ENCODE data around the gene ERC2. TPM values are rescaled to one million over a fixed set of nuclear protein-coding genes. Genes with fewer than 3 reads are reported as not detected.

ERC2 gene
- total RNA-seq, 1 donor from 2014 or later, result 0.65 TPM

DNA sequence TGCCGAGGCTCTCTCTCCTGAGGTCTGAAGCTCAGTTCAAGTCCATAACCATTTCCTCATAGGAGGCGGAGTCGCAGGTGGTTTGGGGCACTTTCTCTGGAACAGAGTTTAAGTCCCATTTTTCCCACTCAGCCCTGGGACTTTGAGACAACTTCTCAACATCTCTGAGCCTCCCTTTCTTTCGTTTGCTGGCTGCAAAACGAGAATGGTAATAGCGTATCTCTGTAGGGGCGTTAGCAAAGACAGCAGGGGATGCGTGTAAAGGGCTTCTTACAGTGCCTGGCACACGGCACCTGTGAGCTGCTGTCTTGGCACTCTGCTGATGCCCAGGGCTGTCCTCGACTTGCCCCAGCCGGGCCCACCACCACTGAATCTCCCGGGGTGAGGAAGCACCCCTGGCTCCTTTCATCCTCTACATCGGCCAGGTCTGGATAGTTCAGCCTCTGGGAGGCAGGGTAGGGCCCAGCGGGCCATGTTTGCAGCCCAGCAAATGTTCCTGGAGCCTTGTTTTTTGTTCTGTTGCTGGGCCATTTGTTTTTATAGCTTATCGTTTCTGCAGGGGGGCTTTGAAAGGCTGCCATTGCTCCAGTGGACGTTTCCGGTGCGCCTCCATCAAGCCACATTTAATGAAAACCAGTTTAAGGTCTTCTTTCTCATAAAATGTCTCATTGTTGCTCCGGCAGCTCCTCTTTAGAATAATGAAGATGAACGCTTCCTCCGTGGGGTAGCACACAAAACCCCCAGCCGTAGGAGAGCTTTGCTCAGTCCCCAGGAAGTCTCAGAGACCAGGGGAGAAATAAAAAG lies 921.2 kb downstream of the ERC2 start:
- no peak overlapping the region for H3K27ac Mint-ChIP-seq (ENCODE audit: unreplicated experiment)
- H3K9me3 Mint-ChIP-seq (ENCODE audit: low read depth), result no peaks in the 10 kb centered on the region
- H3K4me3 Mint-ChIP-seq (ENCODE audit: unreplicated experiment), result no peak overlapping the region
- no peak for DNase-seq (ENCODE audit: low spot score)
- H3K4me1 Mint-ChIP-seq (ENCODE audit: low read depth), result no peaks in the 10 kb centered on the region
- H3K36me3 Mint-ChIP-seq (ENCODE audit: low read depth), result no peaks in the 10 kb centered on the region
- H3K27me3 Mint-ChIP-seq (ENCODE audit: low read depth), result no peaks in the 10 kb centered on the region
- TF ChIP-seq, protein P1, sequence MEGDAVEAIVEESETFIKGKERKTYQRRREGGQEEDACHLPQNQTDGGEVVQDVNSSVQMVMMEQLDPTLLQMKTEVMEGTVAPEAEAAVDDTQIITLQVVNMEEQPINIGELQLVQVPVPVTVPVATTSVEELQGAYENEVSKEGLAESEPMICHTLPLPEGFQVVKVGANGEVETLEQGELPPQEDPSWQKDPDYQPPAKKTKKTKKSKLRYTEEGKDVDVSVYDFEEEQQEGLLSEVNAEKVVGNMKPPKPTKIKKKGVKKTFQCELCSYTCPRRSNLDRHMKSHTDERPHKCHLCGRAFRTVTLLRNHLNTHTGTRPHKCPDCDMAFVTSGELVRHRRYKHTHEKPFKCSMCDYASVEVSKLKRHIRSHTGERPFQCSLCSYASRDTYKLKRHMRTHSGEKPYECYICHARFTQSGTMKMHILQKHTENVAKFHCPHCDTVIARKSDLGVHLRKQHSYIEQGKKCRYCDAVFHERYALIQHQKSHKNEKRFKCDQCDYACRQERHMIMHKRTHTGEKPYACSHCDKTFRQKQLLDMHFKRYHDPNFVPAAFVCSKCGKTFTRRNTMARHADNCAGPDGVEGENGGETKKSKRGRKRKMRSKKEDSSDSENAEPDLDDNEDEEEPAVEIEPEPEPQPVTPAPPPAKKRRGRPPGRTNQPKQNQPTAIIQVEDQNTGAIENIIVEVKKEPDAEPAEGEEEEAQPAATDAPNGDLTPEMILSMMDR (IDR thresholded peaks at IDR 0.05), result no peak

DNA sequence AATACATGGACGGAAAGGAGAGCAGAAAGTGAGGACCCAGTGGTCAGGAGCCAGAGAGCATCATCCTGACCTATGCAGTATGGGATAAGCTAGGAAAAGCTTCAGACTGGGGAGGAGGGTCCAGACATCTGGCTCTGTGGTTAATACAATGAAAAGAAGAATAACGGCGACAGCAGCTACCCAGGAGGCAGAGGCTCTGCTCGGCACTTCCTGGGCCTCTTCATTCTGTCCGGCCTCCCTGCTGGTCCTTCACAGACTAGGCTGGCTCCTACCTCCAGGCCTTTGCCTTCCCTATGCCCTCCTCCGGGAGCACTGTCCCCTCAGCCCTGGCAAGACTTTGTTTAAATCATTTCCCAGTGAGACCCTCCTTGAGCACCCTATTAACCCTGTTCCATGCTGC lies 922.3 kb downstream of the ERC2 start:
- H3K27ac Mint-ChIP-seq (ENCODE audit: unreplicated experiment), result no peak overlapping the region
- no peaks in the 10 kb centered on the region for H3K4me1 Mint-ChIP-seq (ENCODE audit: low read depth)
- TF ChIP-seq, protein P1 (IDR thresholded peaks at IDR 0.05), result no peak
- no peaks in the 10 kb centered on the region for H3K9me3 Mint-ChIP-seq (ENCODE audit: low read depth)
- H3K4me3 Mint-ChIP-seq (ENCODE audit: unreplicated experiment), result no peak overlapping the region
- H3K27me3 Mint-ChIP-seq (ENCODE audit: low read depth), result no peaks in the 10 kb centered on the region
- no peak for DNase-seq (ENCODE audit: low spot score)
- no peaks in the 10 kb centered on the region for H3K36me3 Mint-ChIP-seq (ENCODE audit: low read depth)

DNA sequence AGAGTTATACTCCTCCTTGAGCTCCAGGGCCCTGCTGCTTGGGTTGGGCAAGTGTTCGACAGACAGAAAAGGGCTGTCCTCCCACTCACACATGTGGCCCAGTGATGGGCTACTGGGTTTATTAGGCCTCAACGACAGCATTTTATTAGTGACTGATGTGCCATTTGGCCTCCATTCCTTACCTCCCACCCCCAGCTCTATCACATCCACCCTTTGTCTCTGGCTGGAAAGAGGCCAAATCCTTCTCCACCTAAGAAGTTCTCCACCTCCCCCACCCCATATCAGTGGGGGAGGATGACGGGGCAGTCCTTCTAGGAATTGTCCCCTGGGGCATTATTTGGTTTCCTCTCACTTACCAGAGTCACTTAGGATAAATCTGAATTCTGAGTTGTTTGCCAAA lies 924.0 kb downstream of the ERC2 start:
- Mint-ChIP-seq H3K4me1 (ENCODE audit: low read depth) (no peaks in the 10 kb centered on the region), H3K27me3 (ENCODE audit: low read depth) (no peaks in the 10 kb centered on the region), H3K4me3 (ENCODE audit: unreplicated experiment) (no peak overlapping the region), H3K9me3 (ENCODE audit: low read depth) (no peaks in the 10 kb centered on the region), H3K36me3 (ENCODE audit: low read depth) (no peaks in the 10 kb centered on the region), H3K27ac (ENCODE audit: unreplicated experiment) (no peak overlapping the region)
- no peak for DNase-seq (ENCODE audit: low spot score)
- TF ChIP-seq, protein P1 (IDR thresholded peaks at IDR 0.05), result no peak

DNA sequence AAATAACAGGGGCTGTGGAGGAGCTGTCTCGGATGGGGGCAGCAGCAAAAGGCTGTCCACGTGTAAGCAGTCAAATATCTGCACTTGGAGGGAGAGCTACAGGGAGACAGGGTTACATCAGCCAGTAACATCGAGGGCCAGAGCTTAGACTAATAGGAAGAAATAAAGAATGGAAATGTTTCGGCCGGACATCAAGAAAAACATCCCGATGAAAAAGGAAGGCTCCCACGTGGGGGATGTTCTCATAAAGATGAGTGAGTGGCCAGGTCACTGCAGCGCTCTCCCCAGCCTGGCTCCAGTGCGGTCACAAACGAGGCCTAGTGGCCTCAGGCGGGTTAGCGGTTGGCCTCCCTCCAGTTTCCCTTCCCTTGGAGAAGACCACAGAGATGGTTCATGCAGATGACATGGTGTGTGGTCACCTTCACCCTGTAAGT lies 925.1 kb downstream of the ERC2 start:
- TF ChIP-seq, protein P1 (IDR thresholded peaks at IDR 0.05), result no peak
- DNase-seq (ENCODE audit: low spot score), result no peak
- Mint-ChIP-seq H3K4me3 (ENCODE audit: unreplicated experiment) (no peak overlapping the region), H3K36me3 (ENCODE audit: low read depth) (no peaks in the 10 kb centered on the region), H3K27me3 (ENCODE audit: low read depth) (peaks cover 3% of the 10 kb centered on the region), H3K9me3 (ENCODE audit: low read depth) (no peaks in the 10 kb centered on the region), H3K4me1 (ENCODE audit: low read depth) (no peaks in the 10 kb centered on the region), H3K27ac (ENCODE audit: unreplicated experiment) (no peak overlapping the region)

DNA sequence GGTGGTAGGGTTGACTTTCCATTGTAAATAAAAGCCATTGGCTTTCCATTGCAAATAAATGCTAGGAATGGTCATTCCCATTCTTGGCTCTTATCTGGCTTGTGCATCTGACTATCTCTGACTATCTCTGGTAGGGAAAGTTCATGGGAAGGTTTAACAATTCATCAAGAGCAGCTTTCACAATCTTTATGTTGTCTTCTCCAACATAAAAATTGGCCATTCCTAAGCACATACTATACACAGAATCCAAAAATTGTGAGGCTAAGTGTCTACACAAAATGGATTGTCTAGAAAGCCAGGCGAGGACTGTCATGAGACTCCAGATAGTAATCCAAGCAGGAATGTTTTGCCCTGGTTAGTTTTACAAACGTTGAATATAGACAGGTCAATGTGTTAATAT lies 926.8 kb downstream of the ERC2 start:
- no peak for DNase-seq (ENCODE audit: low spot score)
- TF ChIP-seq, protein P1 (IDR thresholded peaks at IDR 0.05), result no peak
- Mint-ChIP-seq H3K27ac (ENCODE audit: unreplicated experiment) (no peak overlapping the region), H3K4me1 (ENCODE audit: low read depth) (no peaks in the 10 kb centered on the region), H3K27me3 (ENCODE audit: low read depth) (peaks cover 3% of the 10 kb centered on the region), H3K36me3 (ENCODE audit: low read depth) (no peaks in the 10 kb centered on the region), H3K4me3 (ENCODE audit: unreplicated experiment) (no peak overlapping the region), H3K9me3 (ENCODE audit: low read depth) (no peaks in the 10 kb centered on the region)

All from chondrocyte (in vitro differentiated cells).